ENCODE results near the gene OR10A4.
"Not testable (repeated sequence)": the region's sequence is repeated elsewhere in the genome, so short reads cannot be mapped to it uniquely, and the experiment has no call there.

Gene OR10A4

GRCh38 chr11:6871278-6871677 is 5.1 kb upstream of the OR10A4 start:
- DNase-seq (no peak), ATAC-seq (replicated peaks) (no peak)
- Mint-ChIP-seq H3K27ac (no peak overlapping the region), H3K4me3 (no peak overlapping the region), H3K4me1 (ENCODE audit: low read depth in 2 of 2) (no peaks in the 10 kb centered on the region), H3K27me3 (peaks cover 17 to 33% of the 10 kb centered on the region in 2 donors), H3K9me3 (no peaks in the 10 kb centered on the region), H3K36me3 (ENCODE audit: insufficient read depth) (peaks cover 4% of the 10 kb centered on the region)

GRCh38 chr11:6875761-6876160 is 664 bp upstream of the OR10A4 start:
- ATAC-seq (replicated peaks) (no peak), DNase-seq (no peak)
- no peak overlapping the region for H3K4me3 Mint-ChIP-seq
- peaks cover 4% of the 10 kb centered on the region for H3K36me3 Mint-ChIP-seq (ENCODE audit: insufficient read depth)
- peaks cover 25 to 31% of the 10 kb centered on the region in 2 donors for H3K27me3 Mint-ChIP-seq
- H3K27ac Mint-ChIP-seq: no peak overlapping the region
- H3K9me3 Mint-ChIP-seq: peaks cover 0 to 7% of the 10 kb centered on the region in 2 donors
- H3K4me1 Mint-ChIP-seq (ENCODE audit: low read depth in 2 of 2): no peaks in the 10 kb centered on the region

- DNase-seq (no peak), ATAC-seq (replicated peaks) (no peak)
- peaks cover 0 to 7% of the 10 kb centered on the region in 2 donors for H3K9me3 Mint-ChIP-seq
- no peaks in the 10 kb centered on the region for H3K4me1 Mint-ChIP-seq (ENCODE audit: low read depth in 2 of 2)
- peaks cover 4% of the 10 kb centered on the region for H3K36me3 Mint-ChIP-seq (ENCODE audit: insufficient read depth)
- H3K4me3 Mint-ChIP-seq: no peak overlapping the region
- peaks cover 22 to 25% of the 10 kb centered on the region in 2 donors for H3K27me3 Mint-ChIP-seq
- H3K27ac Mint-ChIP-seq: no peak overlapping the region
Observed at GRCh38 chr11:6876914-6877313, 489 bp downstream of the OR10A4 start.

- no peak overlapping the region for H3K27ac Mint-ChIP-seq
- H3K27me3 Mint-ChIP-seq: peaks cover 17 to 24% of the 10 kb centered on the region in 2 donors
- H3K4me3 Mint-ChIP-seq: no peak overlapping the region
- no peaks in the 10 kb centered on the region for H3K4me1 Mint-ChIP-seq (ENCODE audit: low read depth in 2 of 2)
- ATAC-seq (replicated peaks): no peak
- H3K9me3 Mint-ChIP-seq: no peaks in the 10 kb centered on the region
- no peaks in the 10 kb centered on the region for H3K36me3 Mint-ChIP-seq (ENCODE audit: insufficient read depth)
- no peak for DNase-seq
Observed at GRCh38 chr11:6882751-6883150, 6.3 kb downstream of the OR10A4 start.

GRCh38 chr11:6887711-6888110 is 11.3 kb downstream of the OR10A4 start:
- H3K27ac Mint-ChIP-seq; H3K4me1 Mint-ChIP-seq (ENCODE audit: low read depth in 2 of 2); H3K4me3 Mint-ChIP-seq: not testable (repeated sequence)

GRCh38 chr11:6888830-6889229 is 12.4 kb downstream of the OR10A4 start:
- no peaks in the 10 kb centered on the region for H3K4me1 Mint-ChIP-seq (ENCODE audit: low read depth in 2 of 2)
- ATAC-seq (replicated peaks) (no peak), DNase-seq (no peak)
- no peaks in the 10 kb centered on the region for H3K36me3 Mint-ChIP-seq (ENCODE audit: insufficient read depth)
- H3K27ac Mint-ChIP-seq: no peak overlapping the region
- H3K4me3 Mint-ChIP-seq: no peak overlapping the region
- peaks cover 8 to 33% of the 10 kb centered on the region in 2 donors for H3K27me3 Mint-ChIP-seq
- H3K9me3 Mint-ChIP-seq: no peaks in the 10 kb centered on the region

More at GRCh38 chr11:6887711-6888110, 11.3 kb downstream of the OR10A4 start:
- not testable (repeated sequence) for H3K9me3 Mint-ChIP-seq; DNase-seq; H3K36me3 Mint-ChIP-seq (ENCODE audit: insufficient read depth); ATAC-seq (replicated peaks)
- peaks cover 16 to 43% of the 10 kb centered on the region in 2 donors for H3K27me3 Mint-ChIP-seq

- no peaks in the 10 kb centered on the region for H3K36me3 Mint-ChIP-seq (ENCODE audit: insufficient read depth)
- ATAC-seq (replicated peaks) (no peak), DNase-seq (no peak)
- H3K27me3 Mint-ChIP-seq: peaks cover 5 to 28% of the 10 kb centered on the region in 2 donors
- H3K27ac Mint-ChIP-seq: no peak overlapping the region
- no peaks in the 10 kb centered on the region for H3K4me1 Mint-ChIP-seq (ENCODE audit: low read depth in 2 of 2)
- H3K9me3 Mint-ChIP-seq: no peaks in the 10 kb centered on the region
- H3K4me3 Mint-ChIP-seq: no peak overlapping the region
Observed at GRCh38 chr11:6889835-6890234, 13.4 kb downstream of the OR10A4 start.

- no peak within 1 kb of the TSS for H3K27ac Mint-ChIP-seq
- no peaks in the 10 kb centered on the region for H3K36me3 Mint-ChIP-seq (ENCODE audit: insufficient read depth)
- no peaks in the 10 kb centered on the region for H3K4me1 Mint-ChIP-seq (ENCODE audit: low read depth in 2 of 2)
- DNase-seq: no peak
- no peak for ATAC-seq (replicated peaks)
- H3K9me3 Mint-ChIP-seq: no peaks in the 10 kb centered on the region
- peaks cover 5 to 29% of the 10 kb centered on the region in 2 donors for H3K27me3 Mint-ChIP-seq
- H3K4me3 Mint-ChIP-seq: no peak within 1 kb of the TSS
Observed at GRCh38 chr11:6892400-6892799, 16.0 kb downstream of the OR10A4 start, which contains the start of gene OR2D2. Gene OR2D2 (minus strand): TSS chr11:6892500. CDS start chr11:6892500, 0 bp downstream.

- no peaks in the 10 kb centered on the region for H3K9me3 Mint-ChIP-seq
- ATAC-seq (replicated peaks) (no peak), DNase-seq (no peak)
- no peak overlapping the region for H3K27ac Mint-ChIP-seq
- no peaks in the 10 kb centered on the region for H3K36me3 Mint-ChIP-seq (ENCODE audit: insufficient read depth)
- H3K4me3 Mint-ChIP-seq: no peak overlapping the region
- no peaks in the 10 kb centered on the region for H3K4me1 Mint-ChIP-seq (ENCODE audit: low read depth in 2 of 2)
- peaks cover 13 to 40% of the 10 kb centered on the region in 2 donors for H3K27me3 Mint-ChIP-seq
Observed at GRCh38 chr11:6894097-6894496, 17.7 kb downstream of the OR10A4 start.

- H3K4me3 Mint-ChIP-seq: no peak overlapping the region
- no peak for ATAC-seq (replicated peaks)
- DNase-seq: no peak
- no peaks in the 10 kb centered on the region for H3K4me1 Mint-ChIP-seq (ENCODE audit: low read depth in 2 of 2)
- H3K27me3 Mint-ChIP-seq: peaks cover 14 to 41% of the 10 kb centered on the region in 2 donors
- no peaks in the 10 kb centered on the region for H3K36me3 Mint-ChIP-seq (ENCODE audit: insufficient read depth)
- H3K27ac Mint-ChIP-seq: no peak overlapping the region
- H3K9me3 Mint-ChIP-seq: no peaks in the 10 kb centered on the region
Observed at GRCh38 chr11:6895010-6895409, 18.6 kb downstream of the OR10A4 start.

GRCh38 chr11:6898911-6899310 is 22.5 kb downstream of the OR10A4 start:
- no peaks in the 10 kb centered on the region for H3K4me1 Mint-ChIP-seq (ENCODE audit: low read depth in 2 of 2)
- H3K4me3 Mint-ChIP-seq: no peak overlapping the region

GRCh38 chr11:6900327-6900999 is 24.0 kb downstream of the OR10A4 start:
- no peak for ATAC-seq (replicated peaks)
- no peaks in the 10 kb centered on the region for H3K4me1 Mint-ChIP-seq (ENCODE audit: low read depth in 2 of 2)

More at GRCh38 chr11:6898911-6899310, 22.5 kb downstream of the OR10A4 start:
- peaks cover 19 to 22% of the 10 kb centered on the region in 2 donors for H3K27me3 Mint-ChIP-seq
- DNase-seq (no peak), ATAC-seq (replicated peaks) (no peak)
- no peak overlapping the region for H3K27ac Mint-ChIP-seq
- no peaks in the 10 kb centered on the region for H3K9me3 Mint-ChIP-seq
- H3K36me3 Mint-ChIP-seq (ENCODE audit: insufficient read depth): no peaks in the 10 kb centered on the region

GRCh38 chr11:6904804-6905203 is 28.4 kb downstream of the OR10A4 start:
- H3K27ac Mint-ChIP-seq; H3K9me3 Mint-ChIP-seq; H3K4me3 Mint-ChIP-seq; DNase-seq; H3K4me1 Mint-ChIP-seq (ENCODE audit: low read depth in 2 of 2); H3K36me3 Mint-ChIP-seq (ENCODE audit: insufficient read depth); ATAC-seq (replicated peaks): not testable (repeated sequence)
- peaks cover 0 to 10% of the 10 kb centered on the region in 2 donors for H3K27me3 Mint-ChIP-seq

More at GRCh38 chr11:6900327-6900999, 24.0 kb downstream of the OR10A4 start:
- Mint-ChIP-seq H3K9me3 (no peaks in the 10 kb centered on the region), H3K27ac (no peak overlapping the region), H3K4me3 (no peak overlapping the region), H3K36me3 (ENCODE audit: insufficient read depth) (no peaks in the 10 kb centered on the region), H3K27me3 (peaks cover 19 to 22% of the 10 kb centered on the region in 2 donors)
- DNase-seq: no peak

GRCh38 chr11:6911378-6911777 is 35.0 kb downstream of the OR10A4 start:
- H3K4me1 Mint-ChIP-seq (ENCODE audit: low read depth in 2 of 2): no peaks in the 10 kb centered on the region
- H3K27ac Mint-ChIP-seq: no peak overlapping the region
- H3K27me3 Mint-ChIP-seq: no peaks in the 10 kb centered on the region
- no peaks in the 10 kb centered on the region for H3K9me3 Mint-ChIP-seq
- no peaks in the 10 kb centered on the region for H3K36me3 Mint-ChIP-seq (ENCODE audit: insufficient read depth)
- DNase-seq: no peak
- H3K4me3 Mint-ChIP-seq: no peak overlapping the region
- no peak for ATAC-seq (replicated peaks)
